Kidney (tissue), 14 donors: ENCODE measurements around the gene BAIAP2L2. TPM values are rescaled to one million over a fixed set of nuclear protein-coding genes. Genes with fewer than 3 reads are reported as not detected.

ENCODE experiments used
- DNase-seq, 5 donors: peaks; one replicate each; pipeline ENCODE4 v3.0.0-alpha.2; 2013 to 2020
- FAIRE-seq: peaks from 2 replicates; lab custom pipeline; 2012; peaks lifted over from hg19 to GRCh38; lab: Jason Lieb, UNC
- H3K27ac ChIP-seq, 2 donors: one replicate each; pipeline ENCODE4 v1.7.0; 2013; ENCODE audit warnings: low read depth in 2 of 2, low read length in 2 of 2, inconsistent platforms in 1 of 2
- H3K27me3 ChIP-seq: one replicate; pipeline ENCODE4 v1.7.1; 2013; ENCODE audit warnings: low read length, inconsistent platforms; ENCODE audit not compliant: control insufficient read depth, insufficient read depth
- H3K36me3 ChIP-seq, 3 donors: one replicate each; pipeline versions ENCODE4 v1.7.0 to v1.7.1; 2013; ENCODE audit warnings: low read length in 3 of 3, control low read depth in 1 of 3, inconsistent platforms in 1 of 3; ENCODE audit not compliant: insufficient read depth in 3 of 3, control insufficient read depth in 2 of 3
- H3K4me1 ChIP-seq, 3 donors: one replicate each; pipeline versions ENCODE4 v1.7.0 to v1.7.1; 2013; ENCODE audit warnings: low read length in 3 of 3, inconsistent platforms in 1 of 3, low read depth in 1 of 3; ENCODE audit not compliant: control insufficient read depth in 2 of 3, insufficient read depth in 2 of 3
- H3K4me3 ChIP-seq, 3 donors: one replicate each; pipeline versions ENCODE4 v1.7.0 to v1.8.1; 2013; ENCODE audit warnings: low read length in 3 of 3, control low read depth in 1 of 3, inconsistent platforms in 1 of 3
- H3K9ac ChIP-seq, 3 donors: one replicate each; pipeline versions ENCODE4 v1.7.0 to v1.7.1; 2013; ENCODE audit warnings: low read length in 3 of 3, control low read depth in 1 of 3, inconsistent platforms in 1 of 3
- H3K9me3 ChIP-seq, 3 donors: one replicate each; pipeline versions ENCODE4 v1.7.0 to v1.7.1; 2013; ENCODE audit warnings: low read length in 3 of 3, control low read depth in 1 of 3, inconsistent platforms in 1 of 3; ENCODE audit not compliant: control insufficient read depth in 2 of 3, insufficient read depth in 1 of 3
- intact Hi-C: fragments of 100-400 bp; cut with DNase I; formaldehyde crosslinking; loops from one replicate; pipeline ENCODE4 v1.11.1; 2022
- polyA plus RNA-seq: library from polyadenylated mRNA; stranded (reverse); fragments of 350-450 nt; fragmentation: Illumina TruSeq; extraction: RNeasy Lipid Tissue Mini Kit (QIAGEN cat#74804); gene quantifications from one replicate; pipeline ENCODE4 v1.2.3, GENCODE V29; 2014; ENCODE audit warnings: low read depth, low replicate concordance; ENCODE audit not compliant: insufficient read depth
- total RNA-seq: library from RNA; stranded (reverse); fragmentation: NEBNext Ultra II Directional; extraction: Animal tissue kit (Norgen Biotek cat#: 25700); gene quantifications from one replicate; pipeline ENCODE4 v1.2.1, GENCODE V29; 2021
- TF ChIP-seq, protein P1 (sequence below): IDR thresholded peaks from 3 replicates; pipeline ENCODE4 v1.5.1; 2012; ENCODE audit warnings: mild to moderate bottlenecking, moderate library complexity, borderline replicate concordance; ENCODE audit not compliant: insufficient read depth; ENCODE audit errors: extremely low read depth
- donor health status: control.
- donor health status: control.
- donor health status: control.
- donor health status: control.
- donor health status: control.
- donor health status: DM: yes; HTN: yes; CAD: no.
- donor health status: Normal renal cell carcinoma (clear cell type).

BAIAP2L2 gene
- total and polyA plus RNA-seq, 2 donors from 2014 or later: 9.7 to 27.8 TPM

GRCh38 chr22:38135133-38135706, 24.7 kb upstream of the BAIAP2L2 start:
- H3K9ac ChIP-seq: no peak overlapping the region
- H3K4me1 ChIP-seq: no peaks in the 10 kb centered on the region
- H3K36me3 ChIP-seq: peaks cover 0 to 5% (median 3%) of the 10 kb centered on the region in 3 donors
- DNase-seq: peak in 2 of 5 donors; percentile 18 to 22
- intact Hi-C loops: no loop called here
- no peaks in the 10 kb centered on the region for H3K9me3 ChIP-seq
- FAIRE-seq: no peak
- no peak overlapping the region for H3K27ac ChIP-seq
- no peak overlapping the region for H3K4me3 ChIP-seq
- TF ChIP-seq, protein P1, sequence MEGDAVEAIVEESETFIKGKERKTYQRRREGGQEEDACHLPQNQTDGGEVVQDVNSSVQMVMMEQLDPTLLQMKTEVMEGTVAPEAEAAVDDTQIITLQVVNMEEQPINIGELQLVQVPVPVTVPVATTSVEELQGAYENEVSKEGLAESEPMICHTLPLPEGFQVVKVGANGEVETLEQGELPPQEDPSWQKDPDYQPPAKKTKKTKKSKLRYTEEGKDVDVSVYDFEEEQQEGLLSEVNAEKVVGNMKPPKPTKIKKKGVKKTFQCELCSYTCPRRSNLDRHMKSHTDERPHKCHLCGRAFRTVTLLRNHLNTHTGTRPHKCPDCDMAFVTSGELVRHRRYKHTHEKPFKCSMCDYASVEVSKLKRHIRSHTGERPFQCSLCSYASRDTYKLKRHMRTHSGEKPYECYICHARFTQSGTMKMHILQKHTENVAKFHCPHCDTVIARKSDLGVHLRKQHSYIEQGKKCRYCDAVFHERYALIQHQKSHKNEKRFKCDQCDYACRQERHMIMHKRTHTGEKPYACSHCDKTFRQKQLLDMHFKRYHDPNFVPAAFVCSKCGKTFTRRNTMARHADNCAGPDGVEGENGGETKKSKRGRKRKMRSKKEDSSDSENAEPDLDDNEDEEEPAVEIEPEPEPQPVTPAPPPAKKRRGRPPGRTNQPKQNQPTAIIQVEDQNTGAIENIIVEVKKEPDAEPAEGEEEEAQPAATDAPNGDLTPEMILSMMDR: no peak
- H3K27me3 ChIP-seq: no peaks in the 10 kb centered on the region

DNA sequence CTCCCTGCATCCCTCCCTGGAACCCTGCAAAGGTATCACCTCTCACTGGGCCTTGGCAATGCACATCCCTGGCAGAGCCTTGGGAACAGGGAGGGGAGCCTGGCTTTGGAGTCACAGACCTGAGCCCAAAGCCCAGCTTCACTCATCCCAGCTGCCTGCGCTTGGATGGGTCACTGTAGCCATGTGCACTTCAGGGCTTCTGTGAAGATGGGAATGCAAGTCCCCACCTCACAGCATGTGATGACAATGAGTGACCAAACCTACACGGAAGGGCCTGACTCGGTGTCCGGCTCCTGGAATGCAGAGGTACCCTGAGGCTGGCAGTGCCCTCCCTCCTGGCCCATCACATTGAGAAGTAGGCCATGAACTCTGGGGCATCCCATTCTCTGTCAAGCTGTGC, 22.8 kb upstream of the BAIAP2L2 start:
- Histone ChIP-seq H3K9ac (no peak overlapping the region), H3K36me3 (peaks cover 0 to 8% (median 7%) of the 10 kb centered on the region in 3 donors), H3K9me3 (no peaks in the 10 kb centered on the region), H3K27me3 (no peaks in the 10 kb centered on the region), H3K4me3 (no peak overlapping the region), H3K4me1 (no peaks in the 10 kb centered on the region), H3K27ac (no peak overlapping the region)
- TF ChIP-seq, protein P1: no peak
- intact Hi-C loops: no loop called here
- no peak for FAIRE-seq
- DNase-seq: peak in 2 of 5 donors; percentile 9 to 44

- Histone ChIP-seq H3K36me3 (peaks cover 0 to 13% (median 6%) of the 10 kb centered on the region in 3 donors), H3K27ac (no peak overlapping the region), H3K9ac (no peak overlapping the region), H3K4me3 (no peak overlapping the region), H3K9me3 (no peaks in the 10 kb centered on the region), H3K27me3 (no peaks in the 10 kb centered on the region), H3K4me1 (no peaks in the 10 kb centered on the region)
- TF ChIP-seq, protein P1: no peak
- intact Hi-C loops: no loop called here
- DNase-seq (peak in 2 of 5 donors; percentile 22 to 67), FAIRE-seq (no peak)
Observed at GRCh38 chr22:38132794-38133193, 22.3 kb upstream of the BAIAP2L2 start.
